Hepatocyte (in vitro differentiated cells): Measurements from ENCODE around the gene HDAC11.

ENCODE experiments used
- EZH2 ChIP-seq: fragments of 200-600 bp; sonication (generic); IDR thresholded peaks from 2 replicates; pipeline ENCODE4 v1.6.1; 2016; ENCODE audit warnings: antibody characterized with exemption, mild to moderate bottlenecking, borderline replicate concordance
- TF ChIP-seq, protein P1 (sequence below): fragments of 200-600 bp; sonication (generic); IDR thresholded peaks from 2 replicates; pipeline ENCODE4 v1.5.1; 2016; ENCODE audit warnings: antibody characterized with exemption, mild to moderate bottlenecking; ENCODE audit not compliant: poor library complexity

DNA sequence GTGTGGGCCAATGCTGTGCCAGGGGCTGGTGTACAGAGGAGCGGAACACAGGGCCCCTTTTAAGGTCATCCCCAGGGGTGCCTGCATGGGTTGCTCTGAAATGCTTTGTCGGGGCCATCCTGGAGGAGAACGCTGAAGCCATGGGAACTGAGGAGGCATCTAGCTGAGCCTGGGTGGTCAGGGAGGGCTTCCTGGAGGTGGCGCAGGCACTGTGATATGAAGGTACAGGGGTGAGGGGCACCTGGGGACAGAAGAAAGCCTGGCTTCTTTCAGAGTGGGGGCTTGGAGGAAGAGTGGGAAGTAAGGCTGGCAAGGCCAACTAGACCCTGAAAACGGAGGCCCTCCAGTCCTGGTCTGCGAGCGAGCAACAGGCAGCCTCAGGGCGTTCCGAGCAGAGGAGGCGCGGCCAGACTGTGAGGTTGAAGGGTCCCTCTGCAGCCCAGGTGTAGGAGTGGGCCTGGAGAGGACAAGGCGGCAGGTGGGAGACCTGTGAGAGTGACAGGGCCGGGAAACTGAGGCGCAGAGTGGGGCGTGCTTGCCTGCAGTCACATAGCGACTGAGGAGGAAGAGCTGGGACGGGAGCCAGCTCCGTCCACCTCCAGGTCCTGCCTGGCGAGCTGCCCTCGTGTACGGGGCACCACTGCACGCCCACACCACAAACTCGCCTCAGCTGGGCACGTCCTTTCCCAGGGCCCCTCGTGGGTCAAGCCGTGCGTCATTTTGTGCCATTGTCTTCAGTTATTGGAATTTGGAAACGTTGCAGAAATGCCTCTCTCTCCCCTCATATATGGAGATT is 72.9 kb downstream of the HDAC11 start:
- TF ChIP-seq, protein P1, sequence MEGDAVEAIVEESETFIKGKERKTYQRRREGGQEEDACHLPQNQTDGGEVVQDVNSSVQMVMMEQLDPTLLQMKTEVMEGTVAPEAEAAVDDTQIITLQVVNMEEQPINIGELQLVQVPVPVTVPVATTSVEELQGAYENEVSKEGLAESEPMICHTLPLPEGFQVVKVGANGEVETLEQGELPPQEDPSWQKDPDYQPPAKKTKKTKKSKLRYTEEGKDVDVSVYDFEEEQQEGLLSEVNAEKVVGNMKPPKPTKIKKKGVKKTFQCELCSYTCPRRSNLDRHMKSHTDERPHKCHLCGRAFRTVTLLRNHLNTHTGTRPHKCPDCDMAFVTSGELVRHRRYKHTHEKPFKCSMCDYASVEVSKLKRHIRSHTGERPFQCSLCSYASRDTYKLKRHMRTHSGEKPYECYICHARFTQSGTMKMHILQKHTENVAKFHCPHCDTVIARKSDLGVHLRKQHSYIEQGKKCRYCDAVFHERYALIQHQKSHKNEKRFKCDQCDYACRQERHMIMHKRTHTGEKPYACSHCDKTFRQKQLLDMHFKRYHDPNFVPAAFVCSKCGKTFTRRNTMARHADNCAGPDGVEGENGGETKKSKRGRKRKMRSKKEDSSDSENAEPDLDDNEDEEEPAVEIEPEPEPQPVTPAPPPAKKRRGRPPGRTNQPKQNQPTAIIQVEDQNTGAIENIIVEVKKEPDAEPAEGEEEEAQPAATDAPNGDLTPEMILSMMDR: no peak
- no peak for TF ChIP-seq EZH2
